ENCODE measurements around the gene CENPT. TPM values are rescaled to one million over a fixed set of nuclear protein-coding genes. Genes with fewer than 3 reads are reported as not detected.
A peak's percentile ranks its signal among the peaks of the same experiment; 100 is the strongest.
"Not testable (repeated sequence)": the region's sequence is repeated elsewhere in the genome, so short reads cannot be mapped to it uniquely, and the experiment has no call there.

CENPT gene
- total RNA-seq, 1 donor from 2014 or later, result 38.6 TPM

DNA sequence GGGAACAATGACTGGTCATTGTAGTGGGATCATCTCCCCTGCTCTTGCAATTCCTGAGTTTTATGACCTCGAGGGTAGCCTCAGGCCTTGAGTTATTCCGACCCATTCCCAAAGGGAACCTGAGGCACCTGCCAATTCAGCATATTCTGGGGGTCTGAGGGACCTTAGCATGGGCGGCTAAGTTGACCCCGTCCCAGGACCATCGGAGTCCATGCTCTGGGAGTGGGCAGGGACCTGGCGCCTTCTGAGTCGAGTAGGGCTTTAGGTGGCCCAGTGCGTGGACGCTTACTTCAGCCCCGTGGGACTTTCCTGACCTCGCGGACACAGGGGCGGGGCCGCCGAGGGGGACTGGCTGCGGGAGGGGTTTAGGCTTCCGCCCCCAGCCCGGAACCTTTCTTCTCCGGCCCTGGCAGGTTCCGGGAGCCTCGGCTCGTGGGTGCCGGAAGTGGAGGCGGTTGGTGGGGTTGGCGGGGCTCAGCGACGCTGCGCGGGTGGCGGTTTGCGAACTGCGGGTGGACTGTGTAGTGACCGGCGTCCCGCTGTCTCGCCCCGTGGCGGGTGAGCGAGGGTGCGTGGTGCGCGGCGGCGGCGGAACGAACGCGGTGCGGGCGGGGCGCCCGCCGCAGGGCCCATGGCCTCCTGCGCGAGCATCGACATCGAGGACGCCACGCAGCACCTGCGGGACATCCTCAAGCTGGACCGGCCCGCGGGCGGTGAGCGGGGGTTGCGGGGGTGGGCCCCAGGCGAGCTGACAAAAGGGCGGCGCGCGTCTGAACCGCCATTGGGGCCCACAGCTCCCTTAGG, 25.3 kb upstream of the CENPT start, which contains the start of gene EDC4:
Gene EDC4, plus strand, starts transcription at position 422 of the 804 bp plus-strand sequence. Its CDS starts 210 bp downstream, at position 632.
- intact Hi-C loops (cut with micrococcal nuclease), result loop anchor here (1.0 to 2.0 kb wide), 2 partner anchors 26 to 56 kb away; partner anchors contain the start of gene CENPT
- H3K9me3 Mint-ChIP-seq, result no peaks in the 10 kb centered on the region
- H3K36me3 Mint-ChIP-seq (ENCODE audit: low read depth), result peaks cover 35% of the 10 kb centered on the region
- H3K27ac Mint-ChIP-seq, result peak within 1 kb of the TSS; percentile 89
- H3K4me1 Mint-ChIP-seq (ENCODE audit: low read depth), result peaks cover 21% of the 10 kb centered on the region
- DNase-seq (ENCODE audit: low spot score), result peak; percentile 85
- no peaks in the 10 kb centered on the region for H3K27me3 Mint-ChIP-seq (ENCODE audit: low read depth)
- peak within 1 kb of the TSS; percentile 83 for H3K4me3 Mint-ChIP-seq (ENCODE audit: low read depth)

DNA sequence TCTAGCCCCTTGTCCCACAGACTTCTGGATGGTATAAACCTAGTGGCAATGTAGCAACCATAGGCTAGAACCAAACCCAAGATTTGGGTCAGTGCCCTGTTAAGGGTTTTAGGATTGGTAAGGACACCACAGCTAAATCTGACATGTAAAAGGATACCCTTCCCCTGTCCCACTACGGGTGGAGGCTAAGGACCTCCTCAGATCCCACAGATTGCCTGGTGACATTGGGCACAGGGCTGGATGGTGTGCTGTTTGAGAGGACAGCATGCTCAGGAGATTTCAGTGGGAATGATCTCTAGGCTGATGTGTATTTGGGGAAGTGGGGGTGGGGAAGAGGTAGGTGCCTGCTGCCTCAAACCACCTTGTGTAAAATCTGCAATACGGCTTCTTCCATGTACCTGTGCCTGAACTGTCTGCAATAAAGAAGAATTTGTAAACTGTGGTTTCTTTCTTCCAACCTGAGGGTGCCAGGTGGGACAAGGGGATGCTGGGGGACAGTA, 24.7 kb upstream of the CENPT start:
- Mint-ChIP-seq H3K4me1 (ENCODE audit: low read depth) (peaks cover 21% of the 10 kb centered on the region), H3K36me3 (ENCODE audit: low read depth) (peaks cover 29% of the 10 kb centered on the region), H3K4me3 (ENCODE audit: low read depth) (peak overlapping the region; percentile 83), H3K9me3 (no peaks in the 10 kb centered on the region), H3K27ac (peak overlapping the region; percentile 75), H3K27me3 (ENCODE audit: low read depth) (no peaks in the 10 kb centered on the region)
- intact Hi-C loops (cut with micrococcal nuclease), result loop anchor here (1.0 to 2.0 kb wide), 2 partner anchors 25 to 55 kb away; partner anchors contain the start of gene CENPT
- no peak for DNase-seq (ENCODE audit: low spot score)

DNA sequence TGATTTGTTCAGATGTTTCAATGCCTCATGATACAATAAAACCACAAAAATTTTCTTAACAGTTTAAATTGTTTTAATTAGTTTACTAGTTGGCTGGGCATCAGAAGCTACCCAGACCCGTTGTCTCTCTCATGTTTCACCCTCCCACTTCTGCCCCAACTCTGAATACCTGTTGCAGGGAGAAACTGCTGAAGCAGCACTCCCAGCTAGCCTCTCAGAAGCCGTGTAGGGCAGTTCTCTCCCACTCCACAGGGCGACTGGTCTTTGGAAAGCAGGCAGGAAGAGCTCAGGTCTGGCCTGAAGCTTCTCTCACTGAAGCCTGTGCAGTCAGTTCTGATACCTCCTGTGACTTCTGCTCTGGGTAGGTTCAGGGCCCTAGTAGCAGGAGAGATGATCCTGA, 23.8 kb upstream of the CENPT start:
- no peak overlapping the region for H3K4me3 Mint-ChIP-seq (ENCODE audit: low read depth)
- peaks cover 25% of the 10 kb centered on the region for H3K36me3 Mint-ChIP-seq (ENCODE audit: low read depth)
- intact Hi-C loops (cut with micrococcal nuclease), result no loop called here

GRCh38 chr16:67869653-67870052, 22.2 kb upstream of the CENPT start:
- H3K27me3 Mint-ChIP-seq (ENCODE audit: low read depth), result no peaks in the 10 kb centered on the region
- no peak overlapping the region for H3K4me3 Mint-ChIP-seq (ENCODE audit: low read depth)
- H3K4me1 Mint-ChIP-seq (ENCODE audit: low read depth), result peaks cover 13% of the 10 kb centered on the region
- no peak for DNase-seq (ENCODE audit: low spot score)
- H3K27ac Mint-ChIP-seq, result no peak overlapping the region
- no peaks in the 10 kb centered on the region for H3K9me3 Mint-ChIP-seq
- intact Hi-C loops (cut with micrococcal nuclease), result no loop called here
- H3K36me3 Mint-ChIP-seq (ENCODE audit: low read depth), result peaks cover 28% of the 10 kb centered on the region

More for the DNA sequence above, 23.8 kb upstream of the CENPT start:
- Mint-ChIP-seq H3K27me3 (ENCODE audit: low read depth) (no peaks in the 10 kb centered on the region), H3K4me1 (ENCODE audit: low read depth) (peaks cover 21% of the 10 kb centered on the region), H3K9me3 (no peaks in the 10 kb centered on the region), H3K27ac (no peak overlapping the region)
- DNase-seq (ENCODE audit: low spot score), result no peak

DNA sequence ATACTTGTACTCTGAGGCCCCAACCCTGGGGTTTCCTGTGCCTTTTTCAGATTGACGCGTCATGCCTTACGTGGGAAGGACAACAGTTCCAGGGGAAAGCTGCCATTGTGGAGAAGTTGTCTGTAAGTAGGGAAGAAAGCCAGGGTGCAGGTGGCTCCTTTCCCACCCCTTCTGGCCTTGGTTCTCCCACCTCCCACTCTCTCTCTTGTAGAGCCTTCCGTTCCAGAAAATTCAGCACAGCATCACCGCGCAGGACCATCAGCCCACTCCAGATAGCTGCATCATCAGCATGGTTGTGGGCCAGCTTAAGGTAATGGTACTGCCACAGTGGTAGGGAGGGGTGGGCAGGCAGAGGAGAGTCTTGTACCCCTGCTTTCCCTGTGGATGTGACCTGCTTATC, 20.8 kb upstream of the CENPT start:
- Mint-ChIP-seq H3K36me3 (ENCODE audit: low read depth) (peaks cover 30% of the 10 kb centered on the region), H3K27me3 (ENCODE audit: low read depth) (no peaks in the 10 kb centered on the region)

DNA sequence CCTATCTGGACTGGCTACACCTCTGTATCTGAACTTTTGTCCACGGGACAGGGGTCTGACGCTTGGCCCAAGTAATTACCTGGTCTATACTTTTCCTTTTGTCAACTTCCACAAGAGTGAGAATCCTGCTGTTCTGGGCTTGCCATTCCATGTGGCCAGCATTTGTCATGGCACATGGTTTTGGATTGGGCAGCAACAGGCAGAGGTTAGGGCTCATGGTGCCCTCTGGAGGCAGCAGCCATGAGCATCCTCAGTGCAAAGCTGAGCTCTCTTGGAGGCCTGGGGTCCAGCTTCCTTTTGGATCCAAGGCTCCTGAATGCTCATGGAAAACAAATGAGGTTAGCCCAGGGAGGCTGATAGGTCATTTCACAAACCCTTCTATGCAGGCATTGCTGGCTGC, 17.8 kb upstream of the CENPT start:
- Mint-ChIP-seq H3K27me3 (ENCODE audit: low read depth) (no peaks in the 10 kb centered on the region), H3K36me3 (ENCODE audit: low read depth) (peaks cover 33% of the 10 kb centered on the region), H3K4me3 (ENCODE audit: low read depth) (no peak overlapping the region), H3K9me3 (no peaks in the 10 kb centered on the region), H3K27ac (no peak overlapping the region), H3K4me1 (ENCODE audit: low read depth) (peaks cover 2% of the 10 kb centered on the region)
- no peak for DNase-seq (ENCODE audit: low spot score)
- intact Hi-C loops (cut with micrococcal nuclease), result loop anchor here (1.0 kb wide), 1 partner anchor 49 kb away; no protein-coding TSS in a partner anchor

More for the DNA sequence above, 20.8 kb upstream of the CENPT start:
- DNase-seq (ENCODE audit: low spot score), result no peak
- peaks cover 3% of the 10 kb centered on the region for H3K4me1 Mint-ChIP-seq (ENCODE audit: low read depth)
- intact Hi-C loops (cut with micrococcal nuclease), result no loop called here
- no peaks in the 10 kb centered on the region for H3K9me3 Mint-ChIP-seq
- no peak overlapping the region for H3K4me3 Mint-ChIP-seq (ENCODE audit: low read depth)
- no peak overlapping the region for H3K27ac Mint-ChIP-seq

DNA sequence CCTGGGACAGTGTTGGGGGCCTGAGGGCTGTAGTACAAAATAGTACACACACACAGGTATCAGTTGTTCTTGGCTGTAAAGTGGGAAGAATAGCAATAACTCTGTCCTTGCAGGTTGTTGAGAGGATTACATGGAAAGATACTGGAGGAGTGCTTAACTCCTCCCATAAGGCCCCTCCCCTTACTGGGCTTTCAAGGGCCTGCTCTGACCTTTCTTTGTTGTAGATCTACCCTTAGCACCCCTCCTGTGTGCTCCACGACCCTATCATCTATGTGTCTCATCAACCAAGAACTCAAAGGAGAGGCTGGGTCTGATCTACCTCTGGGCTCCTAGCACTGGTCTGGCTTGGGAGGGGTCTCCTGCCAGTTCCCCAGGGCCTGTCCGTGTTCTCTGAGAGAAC, 17.1 kb upstream of the CENPT start:
- H3K27me3 Mint-ChIP-seq (ENCODE audit: low read depth), result no peaks in the 10 kb centered on the region
- H3K4me1 Mint-ChIP-seq (ENCODE audit: low read depth), result peaks cover 2% of the 10 kb centered on the region
- H3K27ac Mint-ChIP-seq, result no peak overlapping the region
- intact Hi-C loops (cut with micrococcal nuclease), result no loop called here
- no peak for DNase-seq (ENCODE audit: low spot score)
- H3K9me3 Mint-ChIP-seq, result no peaks in the 10 kb centered on the region
- H3K4me3 Mint-ChIP-seq (ENCODE audit: low read depth), result no peak overlapping the region
- peaks cover 27% of the 10 kb centered on the region for H3K36me3 Mint-ChIP-seq (ENCODE audit: low read depth)

DNA sequence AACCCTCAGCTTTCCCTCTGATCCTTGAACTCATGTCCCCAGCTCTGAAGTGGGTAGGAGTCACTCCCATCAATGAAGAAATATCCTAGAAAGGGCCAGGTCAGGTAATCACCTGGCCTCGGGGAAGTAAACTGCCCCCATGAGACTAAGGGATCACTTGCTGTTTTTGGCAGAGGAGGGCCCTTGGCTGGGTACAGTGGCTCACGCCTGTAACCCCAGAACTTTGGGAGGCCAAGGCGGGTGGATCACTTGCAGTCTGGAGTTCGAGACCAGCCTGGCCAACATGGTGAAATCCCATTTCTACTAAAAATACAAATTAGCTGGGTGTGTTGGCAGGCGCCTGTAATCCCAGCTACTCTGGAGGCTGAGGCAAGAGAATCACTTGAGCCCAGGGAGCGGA, 16.6 kb upstream of the CENPT start:
- H3K9me3 Mint-ChIP-seq; DNase-seq (ENCODE audit: low spot score); H3K4me3 Mint-ChIP-seq (ENCODE audit: low read depth); H3K27ac Mint-ChIP-seq; intact Hi-C loops (cut with micrococcal nuclease); H3K4me1 Mint-ChIP-seq (ENCODE audit: low read depth); H3K27me3 Mint-ChIP-seq (ENCODE audit: low read depth): not testable (repeated sequence)
- peaks cover 27% of the 10 kb centered on the region for H3K36me3 Mint-ChIP-seq (ENCODE audit: low read depth)

GRCh38 chr16:67862623-67863583, 15.4 kb upstream of the CENPT start:
- Mint-ChIP-seq H3K27me3 (ENCODE audit: low read depth) (no peaks in the 10 kb centered on the region), H3K4me3 (ENCODE audit: low read depth) (no peak overlapping the region), H3K27ac (no peak overlapping the region), H3K4me1 (ENCODE audit: low read depth) (peaks cover 2% of the 10 kb centered on the region), H3K36me3 (ENCODE audit: low read depth) (peaks cover 27% of the 10 kb centered on the region), H3K9me3 (no peaks in the 10 kb centered on the region)
- intact Hi-C loops (cut with micrococcal nuclease), result no loop called here
- no peak for DNase-seq (ENCODE audit: low spot score)

- no peak for DNase-seq (ENCODE audit: low spot score)
- intact Hi-C loops (cut with micrococcal nuclease), result no loop called here
- H3K27me3 Mint-ChIP-seq (ENCODE audit: low read depth), result no peaks in the 10 kb centered on the region
- H3K27ac Mint-ChIP-seq, result no peak overlapping the region
- H3K36me3 Mint-ChIP-seq (ENCODE audit: low read depth), result peaks cover 26% of the 10 kb centered on the region
- H3K9me3 Mint-ChIP-seq, result no peaks in the 10 kb centered on the region
- H3K4me3 Mint-ChIP-seq (ENCODE audit: low read depth), result no peak overlapping the region
- H3K4me1 Mint-ChIP-seq (ENCODE audit: low read depth), result peaks cover 8% of the 10 kb centered on the region
These were observed 14.4 kb upstream of the CENPT start for GRCh38 chr16:67861877-67862276.

- H3K27ac Mint-ChIP-seq, result no peak overlapping the region
- H3K9me3 Mint-ChIP-seq, result no peaks in the 10 kb centered on the region
- intact Hi-C loops (cut with micrococcal nuclease), result no loop called here
- peaks cover 24% of the 10 kb centered on the region for H3K36me3 Mint-ChIP-seq (ENCODE audit: low read depth)
- DNase-seq (ENCODE audit: low spot score), result no peak
- peaks cover 8% of the 10 kb centered on the region for H3K4me1 Mint-ChIP-seq (ENCODE audit: low read depth)
- H3K27me3 Mint-ChIP-seq (ENCODE audit: low read depth), result no peaks in the 10 kb centered on the region
- H3K4me3 Mint-ChIP-seq (ENCODE audit: low read depth), result no peak overlapping the region
These were observed 13.3 kb upstream of the CENPT start for GRCh38 chr16:67860589-67861398.

DNA sequence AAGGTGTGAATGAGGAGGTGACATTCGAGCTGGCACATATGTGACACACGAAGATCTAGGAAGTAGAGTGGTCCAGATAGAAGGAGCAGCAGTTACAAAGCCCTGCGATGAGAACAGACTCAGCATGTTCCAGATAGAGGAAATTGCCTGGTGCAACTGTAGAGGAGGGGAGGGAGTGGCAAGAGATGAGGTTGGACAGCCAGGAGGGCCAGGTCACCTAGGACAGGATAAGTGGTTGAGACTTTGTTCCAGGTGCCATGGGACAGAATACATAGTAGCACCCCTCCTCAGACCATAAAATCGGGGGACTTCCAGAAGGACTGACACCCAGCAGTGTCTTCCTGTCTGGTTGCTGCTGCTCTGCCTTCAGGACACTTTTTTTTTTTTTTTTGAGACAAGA, 11.0 kb upstream of the CENPT start:
- H3K4me1 Mint-ChIP-seq (ENCODE audit: low read depth), result peaks cover 8% of the 10 kb centered on the region
- H3K27me3 Mint-ChIP-seq (ENCODE audit: low read depth), result no peaks in the 10 kb centered on the region
- no peak overlapping the region for H3K4me3 Mint-ChIP-seq (ENCODE audit: low read depth)
- peaks cover 17% of the 10 kb centered on the region for H3K36me3 Mint-ChIP-seq (ENCODE audit: low read depth)
- no peak for DNase-seq (ENCODE audit: low spot score)
- intact Hi-C loops (cut with micrococcal nuclease), result no loop called here
- H3K9me3 Mint-ChIP-seq, result no peaks in the 10 kb centered on the region
- peak overlapping the region; percentile 45 for H3K27ac Mint-ChIP-seq

Data from activated T-helper 2 cell treated with anti-CD3 and anti-CD28 coated beads, Interferon-gamma antibody, Interleukin-2, Interleukin-4, amounts not matched to agents 10 μg/mL and 5 μg/mL and 100 μg/mL, durations not matched to agents 14 hours and 24 hours and 36 hours (primary cell).